OCI-LY1 (cell line): ENCODE measurements around the gene CACNA1C.

Experiments used
- H2AFZ ChIP-seq: fragments of 200-600 bp; sonication (generic), shearing (Covaris generic); 2 replicates; pipeline ENCODE4 v1.6.0; 2014; ENCODE audit warnings: antibody characterized with exemption, mild to moderate bottlenecking, low read length
- H3F3A ChIP-seq: fragments of 200-600 bp; sonication (generic), shearing (Covaris generic); 2 replicates; pipeline ENCODE4 v1.6.0; 2014; ENCODE audit warnings: mild to moderate bottlenecking, antibody characterized with exemption, low read length, moderate library complexity; ENCODE audit not compliant: insufficient read depth
- H3K27ac ChIP-seq: fragments of 200-600 bp; sonication (generic); 2 replicates; pipeline ENCODE4 v1.5.1; 2014; ENCODE audit warnings: low read length, mixed run types, mild to moderate bottlenecking, low read depth; ENCODE audit not compliant: poor library complexity, severe bottlenecking
- H3K27me3 ChIP-seq: fragments of 200-600 bp; sonication (generic); 2 replicates; pipeline ENCODE4 v1.6.0; 2014; ENCODE audit warnings: antibody characterized with exemption, mild to moderate bottlenecking, low read length, moderate library complexity; ENCODE audit not compliant: insufficient read depth
- H3K36me3 ChIP-seq: fragments of 200-600 bp; sonication (generic); 2 replicates; pipeline ENCODE4 v1.6.1; 2014; ENCODE audit warnings: mild to moderate bottlenecking, antibody characterized with exemption, low read length, moderate library complexity, mixed read lengths; ENCODE audit not compliant: insufficient read depth
- H3K4me1 ChIP-seq: fragments of 200-600 bp; sonication (generic); 2 replicates; pipeline ENCODE4 v1.5.1; 2014; ENCODE audit warnings: mild to moderate bottlenecking, low read length, moderate library complexity; ENCODE audit not compliant: insufficient read depth, severe bottlenecking
- H3K4me2 ChIP-seq: fragments of 200-600 bp; sonication (generic), shearing (Covaris generic); 2 replicates; pipeline ENCODE4 v1.6.1; 2014; ENCODE audit warnings: low read length
- H3K4me3 ChIP-seq: fragments of 200-600 bp; sonication (generic); 2 replicates; pipeline ENCODE4 v1.5.1; 2014; ENCODE audit warnings: low read length, low read depth, mild to moderate bottlenecking, mixed read lengths; ENCODE audit not compliant: poor library complexity, severe bottlenecking
- H3K79me2 ChIP-seq: fragments of 200-600 bp; shearing (Covaris generic); 2 replicates; pipeline ENCODE4 v1.6.1; 2016; ENCODE audit warnings: mixed run types, low read length, mixed read lengths; ENCODE audit not compliant: insufficient read depth
- H3K9ac ChIP-seq: fragments of 200-600 bp; sonication (generic), shearing (Covaris generic); 2 replicates; pipeline ENCODE4 v1.6.1; 2014; ENCODE audit warnings: mild to moderate bottlenecking, low read length, mixed read lengths
- H3K9me2 ChIP-seq: fragments of 200-600 bp; sonication (generic), shearing (Covaris generic); 2 replicates; pipeline ENCODE4 v1.6.1; 2014; ENCODE audit warnings: low read depth, mild to moderate bottlenecking, low read length, mixed read lengths
- H3K9me3 ChIP-seq: fragments of 200-600 bp; shearing (Covaris generic); 2 replicates; pipeline ENCODE4 v1.6.1; 2014; ENCODE audit warnings: low read length, mixed read lengths
- H4K20me1 ChIP-seq: fragments of 200-600 bp; sonication (generic), shearing (Covaris generic); 2 replicates; pipeline ENCODE4 v1.6.0; 2016; ENCODE audit warnings: mild to moderate bottlenecking, low read length; ENCODE audit not compliant: insufficient read depth
- CTCF ChIP-seq: fragments of 200-600 bp; sonication (generic), shearing (Covaris generic); IDR thresholded peaks from 2 replicates; pipeline ENCODE4 v1.5.1; 2017; ENCODE audit warnings: mild to moderate bottlenecking, antibody characterized with exemption, low read length, moderate library complexity, mixed read lengths
- EZH2 ChIP-seq: fragments of 200-600 bp; sonication (generic), shearing (Covaris generic); IDR thresholded peaks from 2 replicates; pipeline ENCODE4 v1.8.0; 2017; ENCODE audit warnings: borderline replicate concordance, mixed run types, mild to moderate bottlenecking, antibody characterized with exemption, low read length, moderate library complexity, mixed read lengths

CACNA1C gene

GRCh38 chr12:2523844-2524243 is 471.1 kb downstream of the CACNA1C start:
- H3K9ac ChIP-seq = no peak overlapping the region
- no peaks in the 10 kb centered on the region for H3K9me3 ChIP-seq
- no peak overlapping the region for H3K4me3 ChIP-seq
- H4K20me1 ChIP-seq = no peaks in the 10 kb centered on the region
- TF ChIP-seq CTCF (no peak), EZH2 (no peak)
- H3K4me1 ChIP-seq = no peaks in the 10 kb centered on the region
- H3K36me3 ChIP-seq = no peaks in the 10 kb centered on the region
- no peak overlapping the region for H3K27ac ChIP-seq
- H3K4me2 ChIP-seq = no peak overlapping the region
- H3K9me2 ChIP-seq = no peaks in the 10 kb centered on the region
- no peaks in the 10 kb centered on the region for H3F3A ChIP-seq
- no peak overlapping the region for H2AFZ ChIP-seq
- H3K79me2 ChIP-seq = no peaks in the 10 kb centered on the region
- peaks cover 6% of the 10 kb centered on the region; the same call in 1 of the 2 replicates for H3K27me3 ChIP-seq

GRCh38 chr12:2526371-2526770 is 473.6 kb downstream of the CACNA1C start:
- no peaks in the 10 kb centered on the region for H3K9me2 ChIP-seq
- H3K36me3 ChIP-seq = no peaks in the 10 kb centered on the region
- no peaks in the 10 kb centered on the region for H3K9me3 ChIP-seq
- H3K4me3 ChIP-seq = no peak overlapping the region
- no peaks in the 10 kb centered on the region; the same call in 1 of the 2 replicates for H3K27me3 ChIP-seq
- no peaks in the 10 kb centered on the region for H3K79me2 ChIP-seq
- H3F3A ChIP-seq = no peaks in the 10 kb centered on the region
- no peaks in the 10 kb centered on the region for H3K4me1 ChIP-seq
- TF ChIP-seq EZH2 (no peak), CTCF (no peak)
- H3K4me2 ChIP-seq = no peak overlapping the region
- H3K27ac ChIP-seq = no peak overlapping the region
- no peak overlapping the region for H2AFZ ChIP-seq
- H3K9ac ChIP-seq = no peak overlapping the region
- no peaks in the 10 kb centered on the region for H4K20me1 ChIP-seq

- Histone ChIP-seq H3F3A (no peaks in the 10 kb centered on the region), H3K9ac (no peak overlapping the region), H2AFZ (no peak overlapping the region), H3K4me3 (no peak overlapping the region), H3K27ac (no peak overlapping the region), H3K79me2 (no peaks in the 10 kb centered on the region), H3K36me3 (no peaks in the 10 kb centered on the region), H3K9me2 (no peaks in the 10 kb centered on the region), H3K27me3 (no peaks in the 10 kb centered on the region), H3K9me3 (no peaks in the 10 kb centered on the region), H3K4me1 (no peaks in the 10 kb centered on the region), H3K4me2 (no peak overlapping the region), H4K20me1 (no peaks in the 10 kb centered on the region)
- TF ChIP-seq CTCF (no peak), EZH2 (no peak)
Measured at GRCh38 chr12:2528001-2528400, 475.2 kb downstream of the CACNA1C start.
